DND-41 (cell line): Measurements from ENCODE around the gene CD99L2.

ENCODE experiments used
- ATAC-seq: fragments of 200-7000 bp; cut with Tn5 transposase; 3 replicates; pipeline ENCODE4 v1.9.1; 2021; ENCODE audit warnings: low read depth; ENCODE audit not compliant: insufficient read depth
- DNase-seq: peaks from one replicate; pipeline ENCODE4 v3.0.0-alpha.2; 2020
- H2AFZ ChIP-seq: 2 replicates; pipeline ENCODE4 v1.6.0; 2012; ENCODE audit warnings: low read depth, low read length
- H3K27ac ChIP-seq: 2 replicates; pipeline ENCODE4 v1.5.1; 2012; ENCODE audit warnings: low read length, inconsistent platforms
- H3K27me3 ChIP-seq: fragments of 200-600 bp; sonication (generic); 2 replicates; pipeline ENCODE4 v1.6.0; 2012; ENCODE audit warnings: low read length, mild to moderate bottlenecking, inconsistent platforms; ENCODE audit not compliant: insufficient read depth, poor library complexity
- H3K36me3 ChIP-seq: 2 replicates; pipeline ENCODE4 v1.5.1; 2012; ENCODE audit warnings: low read length, inconsistent platforms; ENCODE audit not compliant: insufficient read depth
- H3K4me1 ChIP-seq: 2 replicates; pipeline ENCODE4 v1.5.1; 2012; ENCODE audit warnings: mild to moderate bottlenecking, low read length; ENCODE audit not compliant: insufficient read depth
- H3K4me2 ChIP-seq: 2 replicates; pipeline ENCODE4 v1.6.0; 2012; ENCODE audit warnings: mild to moderate bottlenecking, moderate library complexity, low read length, inconsistent platforms; ENCODE audit not compliant: insufficient read depth
- H3K4me3 ChIP-seq, 2 experiments: fragments of 200-600 bp in 1 of 2; shearing (Covaris generic) in 1 of 2; 2 replicates each; pipeline ENCODE4 v1.5.1; 2012 to 2016; ENCODE audit warnings: inconsistent platforms in 2 of 2, low read length in 2 of 2, mild to moderate bottlenecking in 2 of 2, low read depth in 1 of 2, moderate library complexity in 1 of 2
- H3K79me2 ChIP-seq: 2 replicates; pipeline ENCODE4 v1.6.0; 2012; ENCODE audit warnings: low read length, inconsistent platforms; ENCODE audit not compliant: insufficient read depth
- H3K9ac ChIP-seq: 2 replicates; pipeline ENCODE4 v1.6.0; 2012; ENCODE audit warnings: low read depth, mild to moderate bottlenecking, inconsistent platforms, low read length, moderate library complexity
- H3K9me3 ChIP-seq: 2 replicates; pipeline ENCODE4 v1.5.1; 2012; ENCODE audit warnings: low read length, moderate library complexity, mild to moderate bottlenecking, inconsistent platforms; ENCODE audit not compliant: insufficient read depth, severe bottlenecking
- H4K20me1 ChIP-seq: 2 replicates; pipeline ENCODE4 v1.6.0; 2012; ENCODE audit warnings: low read length; ENCODE audit not compliant: insufficient read depth
- CTCF ChIP-seq: IDR thresholded peaks from 2 replicates; pipeline ENCODE4 v1.5.1; 2012; ENCODE audit warnings: borderline replicate concordance, low read length, moderate library complexity, mild to moderate bottlenecking; ENCODE audit not compliant: poor library complexity, severe bottlenecking; ENCODE audit errors: extremely low read depth
- EZH2 ChIP-seq: IDR thresholded peaks from 3 replicates; pipeline ENCODE4 v1.6.1; 2012; ENCODE audit warnings: borderline replicate concordance, low read depth, mild to moderate bottlenecking, moderate library complexity, low read length, inconsistent platforms; ENCODE audit not compliant: severe bottlenecking

The CD99L2 gene

DNA sequence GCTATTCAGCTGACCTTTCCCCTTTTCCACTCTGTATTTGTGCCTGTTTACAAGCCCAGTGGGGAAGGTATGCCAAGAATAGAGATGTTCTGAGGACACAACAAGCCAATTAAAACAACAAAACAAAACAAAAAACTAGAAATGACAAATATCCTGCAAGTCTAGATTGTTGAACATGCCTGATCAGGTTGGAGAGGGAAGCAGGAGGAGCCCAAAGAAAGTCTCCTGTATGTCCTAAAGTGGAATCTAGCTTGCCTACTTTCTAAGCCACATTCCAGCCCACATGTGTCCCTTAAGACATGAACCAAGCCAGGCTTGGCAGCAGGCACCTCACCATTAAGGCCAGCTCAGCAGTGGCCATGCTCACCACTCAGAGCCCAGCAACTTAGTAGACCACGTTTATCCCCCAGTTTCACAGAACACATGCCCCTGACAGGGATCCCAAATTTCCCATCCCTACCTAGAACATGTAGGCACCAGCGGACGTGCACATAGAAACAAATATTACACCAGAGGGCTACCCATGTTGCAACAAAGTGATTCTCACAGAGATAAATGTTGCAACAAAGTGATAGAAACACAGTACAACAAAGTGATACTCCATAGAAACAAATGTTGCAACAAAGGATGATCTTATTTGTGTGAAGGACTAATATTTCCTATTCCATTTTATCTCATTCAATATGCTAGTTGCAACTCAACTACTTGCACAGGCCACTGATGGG lies 48.3 kb downstream of the CD99L2 start:
- no peaks in the 10 kb centered on the region for H4K20me1 ChIP-seq
- H3K4me3 ChIP-seq = no peak overlapping the region
- TF ChIP-seq EZH2 (no peak), CTCF (no peak)
- no peak overlapping the region for H3K4me2 ChIP-seq
- H3K36me3 ChIP-seq = no peaks in the 10 kb centered on the region
- H3K4me1 ChIP-seq = no peaks in the 10 kb centered on the region
- no peaks in the 10 kb centered on the region for H3K9me3 ChIP-seq
- ATAC-seq = no peak
- H3K79me2 ChIP-seq = no peaks in the 10 kb centered on the region
- no peak overlapping the region for H2AFZ ChIP-seq
- no peak overlapping the region for H3K27ac ChIP-seq
- no peak for DNase-seq
- no peaks in the 10 kb centered on the region for H3K27me3 ChIP-seq
- H3K9ac ChIP-seq = no peak overlapping the region

- TF ChIP-seq CTCF = no peak
- TF ChIP-seq EZH2 = no peak
- Histone ChIP-seq H3K27me3 (no peaks in the 10 kb centered on the region), H4K20me1 (no peaks in the 10 kb centered on the region), H3K9ac (no peak overlapping the region), H2AFZ (no peak overlapping the region), H3K9me3 (no peaks in the 10 kb centered on the region), H3K36me3 (no peaks in the 10 kb centered on the region), H3K79me2 (no peaks in the 10 kb centered on the region), H3K4me1 (no peaks in the 10 kb centered on the region), H3K27ac (no peak overlapping the region), H3K4me2 (no peak overlapping the region), H3K4me3 (no peak overlapping the region)
- ATAC-seq = no peak
- DNase-seq = no peak
Observed at GRCh38 chrX:150849486-150849885, 49.0 kb downstream of the CD99L2 start.

GRCh38 chrX:150848914-150849365 lies 49.5 kb downstream of the CD99L2 start:
- Histone ChIP-seq H2AFZ (no peak overlapping the region), H3K27me3 (no peaks in the 10 kb centered on the region), H3K36me3 (no peaks in the 10 kb centered on the region), H3K4me3 (no peak overlapping the region), H3K4me2 (no peak overlapping the region), H3K27ac (no peak overlapping the region), H3K79me2 (no peaks in the 10 kb centered on the region), H3K9me3 (no peaks in the 10 kb centered on the region), H3K9ac (no peak overlapping the region), H4K20me1 (no peaks in the 10 kb centered on the region), H3K4me1 (no peaks in the 10 kb centered on the region)
- no peak for ATAC-seq
- DNase-seq = no peak
- TF ChIP-seq EZH2 = no peak
- TF ChIP-seq CTCF = no peak

GRCh38 chrX:150847088-150847487 lies 51.4 kb downstream of the CD99L2 start:
- Histone ChIP-seq H3K4me3 (no peak overlapping the region), H3K79me2 (no peaks in the 10 kb centered on the region), H2AFZ (no peak overlapping the region), H3K4me2 (no peak overlapping the region), H3K9me3 (no peaks in the 10 kb centered on the region), H3K27me3 (no peaks in the 10 kb centered on the region), H3K27ac (no peak overlapping the region), H4K20me1 (no peaks in the 10 kb centered on the region), H3K9ac (no peak overlapping the region), H3K4me1 (no peaks in the 10 kb centered on the region), H3K36me3 (no peaks in the 10 kb centered on the region)
- ATAC-seq (no peak), DNase-seq (no peak)
- TF ChIP-seq EZH2 = no peak
- TF ChIP-seq CTCF = no peak
